Neural cell (in vitro differentiated cells): ENCODE measurements around the gene FERMT3.

Experiments
- CTCF ChIP-seq: fragments of 450-650 bp; IDR thresholded peaks from 2 replicates; pipeline ENCODE4 v1.5.1; 2014; ENCODE audit warnings: antibody characterized with exemption, mild to moderate bottlenecking, moderate library complexity; ENCODE audit not compliant: poor library complexity, severe bottlenecking
- POLR2AphosphoS5 ChIP-seq: IDR thresholded peaks from 2 replicates; pipeline ENCODE4 v1.6.1; 2012

GRCh38 chr11:64180891-64181290, 25.6 kb upstream of the FERMT3 start:
- TF ChIP-seq CTCF (no peak), POLR2AphosphoS5 (no peak)
